HepG2 (cell line): Measurements from ENCODE around the gene MAN1A1. TPM values are rescaled to one million over a fixed set of nuclear protein-coding genes. Genes with fewer than 3 reads are reported as not detected.

Experiments used
- BCL3 ChIP-seq: sonication (generic); formaldehyde crosslinking; IDR thresholded peaks from 2 replicates; pipeline ENCODE4 v1.5.1; 2020; ENCODE audit warnings: mild to moderate bottlenecking, missing genetic modification reagents, moderate library complexity
- BORCS8-MEF2B ChIP-seq: sonication (generic); formaldehyde crosslinking; IDR thresholded peaks from 2 replicates; pipeline ENCODE4 v1.8.0; 2022; ENCODE audit warnings: mild to moderate bottlenecking, missing genetic modification reagents
- DNMT3B ChIP-seq: conservative IDR thresholded peaks from 2 replicates; pipeline ENCODE4 v1.6.1; 2016; ENCODE audit warnings: missing biosample characterization, control low read depth
- GABPA ChIP-seq, 2 experiments: IDR thresholded peaks; 2 replicates each; pipeline ENCODE4 v1.6.1; 2011 to 2016; ENCODE audit warnings: low read depth in 2 of 2, low read length in 1 of 2, missing biosample characterization in 1 of 2, missing genetic modification characterization in 1 of 2
- HIVEP1 ChIP-seq: sonication (generic); formaldehyde crosslinking; IDR thresholded peaks from 2 replicates; pipeline ENCODE4 v1.4.0; 2020; ENCODE audit warnings: mild to moderate bottlenecking, missing genetic modification reagents
- MAFK ChIP-seq, 2 experiments: IDR thresholded peaks in 1 of 2; conservative IDR thresholded peaks in 1 of 2; 2 replicates each; pipeline ENCODE4 v1.6.1; 2011; ENCODE audit warnings: improper control_type of control experiment in 2 of 2, low read length in 2 of 2
- PAXIP1 ChIP-seq: sonication (generic); formaldehyde crosslinking; conservative IDR thresholded peaks from 2 replicates; pipeline ENCODE4 v1.4.0; 2020; ENCODE audit warnings: mild to moderate bottlenecking, missing genetic modification reagents, moderate library complexity
- SIN3A ChIP-seq: IDR thresholded peaks from 2 replicates; pipeline ENCODE4 v1.6.1; 2011; ENCODE audit warnings: low read depth, mild to moderate bottlenecking, control low read depth, low read length, borderline replicate concordance
- SRSF4 ChIP-seq: fragments of 200-400 bp; formaldehyde crosslinking; IDR thresholded peaks from one replicate; pipeline ENCODE4 v1.6.1; 2018; ENCODE audit warnings: mild to moderate bottlenecking, low read depth, low read length, moderate library complexity; ENCODE audit not compliant: poor library complexity, severe bottlenecking
- TRIM24 ChIP-seq: sonication (generic); formaldehyde crosslinking; IDR thresholded peaks from 2 replicates; pipeline ENCODE4 v1.8.0; 2022; ENCODE audit warnings: mild to moderate bottlenecking, missing genetic modification reagents
- polyA plus RNA-seq, 8 experiments: library from polyadenylated mRNA; depleted of rRNA in 3 of 8; stranded (reverse) in 7 of 8; unstranded in 1 of 8; fragments of >200 nt; fragmentation: Illumina TruSeq in 4 of 8; extraction: Trizol in 4 of 8; gene quantifications; 2 replicates each; pipeline versions ENCODE4 v1.2.1 to v1.2.3, GENCODE V29; 2011 to 2016; ENCODE audit warnings: low read depth in 4 of 8, missing spikeins in 1 of 8, mixed read lengths in 1 of 8; ENCODE audit not compliant: insufficient read depth in 1 of 8
- total RNA-seq, 5 experiments: library from RNA; depleted of rRNA; stranded (reverse); fragments of >200 nt; fragmentation: Illumina TruSeq; extraction: Trizol; gene quantifications; 2 replicates each; pipeline ENCODE4 v1.2.3, GENCODE V29; 2016; ENCODE audit warnings: low read depth in 1 of 5
- TF ChIP-seq, protein P1 (sequence below): sonication (generic); formaldehyde crosslinking; IDR thresholded peaks from 2 replicates; pipeline ENCODE4 v1.8.1; 2023; ENCODE audit warnings: missing genetic modification reagents, inconsistent platforms, borderline replicate concordance
- TF ChIP-seq, protein P2 (sequence below), 2 experiments: sonication (generic) in 1 of 2; formaldehyde crosslinking in 1 of 2; IDR thresholded peaks; 2 replicates each; pipeline versions ENCODE4 v1.4.0 to v1.6.1; 2016 to 2020; ENCODE audit warnings: borderline replicate concordance in 1 of 2, low read depth in 1 of 2, mild to moderate bottlenecking in 1 of 2, missing genetic modification reagents in 1 of 2
- TF ChIP-seq, protein P3 (sequence below): sonication (generic); formaldehyde crosslinking; IDR thresholded peaks from 2 replicates; pipeline ENCODE4 v1.8.1; 2022; ENCODE audit warnings: low read depth, mild to moderate bottlenecking, missing genetic modification reagents

The MAN1A1 gene
- total and polyA plus RNA-seq, 2 of the 13 experiments (the other 11 are each of a cell fraction or from before 2014, with no cell fraction given), result 156 to 236 TPM

DNA sequence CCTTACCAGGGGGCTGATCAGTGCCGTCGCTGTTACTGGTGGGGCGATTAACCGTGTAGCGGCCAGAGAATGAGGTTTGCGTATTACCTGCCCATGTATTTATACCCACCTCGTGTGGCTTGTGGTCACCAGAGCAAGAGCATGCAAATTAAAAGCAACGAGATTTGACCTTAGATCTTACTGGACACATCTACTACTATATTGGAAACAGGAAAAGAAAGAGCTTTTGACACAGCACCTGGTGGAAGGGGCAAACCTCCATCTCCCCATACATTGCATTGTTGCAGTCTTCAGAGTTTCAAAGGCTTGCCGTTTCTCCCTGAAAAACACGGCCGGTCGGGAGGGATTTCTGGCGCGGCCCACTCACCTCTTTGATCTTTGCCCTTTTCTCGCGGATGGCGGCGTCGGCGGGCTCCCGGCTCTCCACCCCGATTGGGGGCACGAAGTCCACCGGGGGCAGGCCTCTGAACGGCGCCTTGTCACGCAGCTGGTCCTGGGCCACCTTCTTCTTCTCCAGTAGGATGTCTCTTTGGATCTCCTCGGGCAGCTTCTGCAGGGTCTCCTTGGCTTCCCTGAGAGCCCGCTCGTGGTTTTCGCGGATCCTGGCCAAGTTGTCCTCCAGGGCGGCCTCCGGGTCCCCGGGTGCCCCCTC lies 1.3 kb downstream of the MAN1A1 start (continued):
- TF ChIP-seq, protein P1, sequence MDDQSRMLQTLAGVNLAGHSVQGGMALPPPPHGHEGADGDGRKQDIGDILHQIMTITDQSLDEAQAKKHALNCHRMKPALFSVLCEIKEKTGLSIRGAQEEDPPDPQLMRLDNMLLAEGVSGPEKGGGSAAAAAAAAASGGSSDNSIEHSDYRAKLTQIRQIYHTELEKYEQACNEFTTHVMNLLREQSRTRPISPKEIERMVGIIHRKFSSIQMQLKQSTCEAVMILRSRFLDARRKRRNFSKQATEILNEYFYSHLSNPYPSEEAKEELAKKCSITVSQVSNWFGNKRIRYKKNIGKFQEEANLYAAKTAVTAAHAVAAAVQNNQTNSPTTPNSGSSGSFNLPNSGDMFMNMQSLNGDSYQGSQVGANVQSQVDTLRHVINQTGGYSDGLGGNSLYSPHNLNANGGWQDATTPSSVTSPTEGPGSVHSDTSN (CRISPR knock-in tag), result no peak
- TF ChIP-seq HIVEP1 (CRISPR knock-in tag), result peak; percentile 65; the same call in 1 of the 2 replicates
- no peak; the same call in 1 of the 2 replicates for TF ChIP-seq DNMT3B (CRISPR knock-in tag)
- no peak for TF ChIP-seq MAFK (conservative IDR thresholded peaks at IDR 0.05 in 1 of 2, IDR thresholded peaks at IDR 0.05 in 1 of 2; ENCODE audit: low read length in 2 of 2)
- TF ChIP-seq BORCS8-MEF2B, result peak; percentile 15; the same call in 1 of the 2 replicates
- TF ChIP-seq, protein P2, sequence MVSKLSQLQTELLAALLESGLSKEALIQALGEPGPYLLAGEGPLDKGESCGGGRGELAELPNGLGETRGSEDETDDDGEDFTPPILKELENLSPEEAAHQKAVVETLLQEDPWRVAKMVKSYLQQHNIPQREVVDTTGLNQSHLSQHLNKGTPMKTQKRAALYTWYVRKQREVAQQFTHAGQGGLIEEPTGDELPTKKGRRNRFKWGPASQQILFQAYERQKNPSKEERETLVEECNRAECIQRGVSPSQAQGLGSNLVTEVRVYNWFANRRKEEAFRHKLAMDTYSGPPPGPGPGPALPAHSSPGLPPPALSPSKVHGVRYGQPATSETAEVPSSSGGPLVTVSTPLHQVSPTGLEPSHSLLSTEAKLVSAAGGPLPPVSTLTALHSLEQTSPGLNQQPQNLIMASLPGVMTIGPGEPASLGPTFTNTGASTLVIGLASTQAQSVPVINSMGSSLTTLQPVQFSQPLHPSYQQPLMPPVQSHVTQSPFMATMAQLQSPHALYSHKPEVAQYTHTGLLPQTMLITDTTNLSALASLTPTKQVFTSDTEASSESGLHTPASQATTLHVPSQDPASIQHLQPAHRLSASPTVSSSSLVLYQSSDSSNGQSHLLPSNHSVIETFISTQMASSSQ (IDR thresholded peaks at IDR 0.05; ENCODE audit: low read depth), result no peak
- TF ChIP-seq, protein P2 (CRISPR knock-in tag; IDR thresholded peaks at IDR 0.05; ENCODE audit: borderline replicate concordance), result no peak; the same call in 1 of the 2 replicates
- TF ChIP-seq BCL3 (CRISPR knock-in tag), result peak; percentile 28; the same call in 1 of the 2 replicates
- no peak; the same call in none of the 2 replicates for TF ChIP-seq PAXIP1 (CRISPR knock-in tag)
- TF ChIP-seq TRIM24 (CRISPR knock-in tag), result no peak
- no peak for TF ChIP-seq GABPA (IDR thresholded peaks at IDR 0.05; ENCODE audit: low read depth, low read length)
- no peak for TF ChIP-seq GABPA (CRISPR knock-in tag; IDR thresholded peaks at IDR 0.05; ENCODE audit: low read depth)
- TF ChIP-seq, protein P3, sequence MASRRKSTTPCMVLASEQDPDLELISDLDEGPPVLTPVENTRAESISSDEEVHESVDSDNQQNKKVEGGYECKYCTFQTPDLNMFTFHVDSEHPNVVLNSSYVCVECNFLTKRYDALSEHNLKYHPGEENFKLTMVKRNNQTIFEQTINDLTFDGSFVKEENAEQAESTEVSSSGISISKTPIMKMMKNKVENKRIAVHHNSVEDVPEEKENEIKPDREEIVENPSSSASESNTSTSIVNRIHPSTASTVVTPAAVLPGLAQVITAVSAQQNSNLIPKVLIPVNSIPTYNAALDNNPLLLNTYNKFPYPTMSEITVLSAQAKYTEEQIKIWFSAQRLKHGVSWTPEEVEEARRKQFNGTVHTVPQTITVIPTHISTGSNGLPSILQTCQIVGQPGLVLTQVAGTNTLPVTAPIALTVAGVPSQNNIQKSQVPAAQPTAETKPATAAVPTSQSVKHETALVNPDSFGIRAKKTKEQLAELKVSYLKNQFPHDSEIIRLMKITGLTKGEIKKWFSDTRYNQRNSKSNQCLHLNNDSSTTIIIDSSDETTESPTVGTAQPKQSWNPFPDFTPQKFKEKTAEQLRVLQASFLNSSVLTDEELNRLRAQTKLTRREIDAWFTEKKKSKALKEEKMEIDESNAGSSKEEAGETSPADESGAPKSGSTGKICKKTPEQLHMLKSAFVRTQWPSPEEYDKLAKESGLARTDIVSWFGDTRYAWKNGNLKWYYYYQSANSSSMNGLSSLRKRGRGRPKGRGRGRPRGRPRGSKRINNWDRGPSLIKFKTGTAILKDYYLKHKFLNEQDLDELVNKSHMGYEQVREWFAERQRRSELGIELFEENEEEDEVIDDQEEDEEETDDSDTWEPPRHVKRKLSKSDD, result no peak; the same call in 1 of the 2 replicates
- peak; percentile 41; the same call in 1 of the 2 replicates for TF ChIP-seq SIN3A
- TF ChIP-seq SRSF4, result no peak
